Coronary artery (tissue), 2 donors: ENCODE measurements around the gene AMOTL1.

Source experiments
- DNase-seq: peaks from one replicate; pipeline ENCODE4 v3.0.0-alpha.2; 2017; ENCODE audit warnings: low spot score
- H3K27ac ChIP-seq, 2 donors: fragments of 200-600 bp; sonication (generic); one replicate each; pipeline ENCODE4 v1.5.1; 2016 to 2019
- H3K4me3 ChIP-seq: fragments of 200-600 bp; sonication (generic); 2 replicates; pipeline ENCODE4 v1.5.1; 2016; ENCODE audit warnings: mild to moderate bottlenecking, moderate library complexity
- CTCF ChIP-seq: fragments of 200-600 bp; sonication (generic); IDR thresholded peaks from one replicate; pipeline ENCODE4 v1.5.1; 2019; ENCODE audit warnings: antibody characterized with exemption

AMOTL1 gene

GRCh38 chr11:94735907-94736306 is 32.2 kb upstream of the AMOTL1 start:
- no peak for TF ChIP-seq CTCF
- no peak for DNase-seq
- Histone ChIP-seq H3K27ac (no peak overlapping the region), H3K4me3 (no peak overlapping the region)

- no peak for TF ChIP-seq CTCF
Measured at GRCh38 chr11:94737171-94737611, 31.0 kb upstream of the AMOTL1 start.

GRCh38 chr11:94738746-94739145 is 29.4 kb upstream of the AMOTL1 start:
- no peak for TF ChIP-seq CTCF
- no peak for DNase-seq
- no peak overlapping the region for H3K27ac ChIP-seq
- no peak overlapping the region for H3K4me3 ChIP-seq

More at GRCh38 chr11:94737171-94737611, 31.0 kb upstream of the AMOTL1 start:
- no peak overlapping the region for H3K4me3 ChIP-seq
- H3K27ac ChIP-seq = no peak overlapping the region
- no peak for DNase-seq

- Histone ChIP-seq H3K27ac (no peak overlapping the region), H3K4me3 (no peak overlapping the region)
- no peak for DNase-seq
- no peak for TF ChIP-seq CTCF
Measured at GRCh38 chr11:94739331-94739730, 28.8 kb upstream of the AMOTL1 start.

- peak; percentile 74 for DNase-seq
- TF ChIP-seq CTCF = no peak
- Histone ChIP-seq H3K4me3 (peak overlapping the region; percentile 77), H3K27ac (no peak overlapping the region)
Measured at GRCh38 chr11:94740083-94741021, 27.8 kb upstream of the AMOTL1 start.

GRCh38 chr11:94741022-94741679 is 27.0 kb upstream of the AMOTL1 start:
- H3K27ac ChIP-seq = no peak overlapping the region
- peak overlapping the region; percentile 77 for H3K4me3 ChIP-seq
- no peak for DNase-seq
- TF ChIP-seq CTCF = no peak
